Suprapubic skin (tissue), 4 donors: Measurements from ENCODE around the gene TMEM101. TPM values are rescaled to one million over a fixed set of nuclear protein-coding genes. Genes with fewer than 3 reads are reported as not detected.
A peak's percentile ranks its signal among the peaks of the same experiment; 100 is the strongest.
"Not testable (repeated sequence)": the region's sequence is repeated elsewhere in the genome, so short reads cannot be mapped to it uniquely, and the experiment has no call there.

ENCODE experiments used
- DNase-seq, 2 donors: peaks; one replicate each; pipeline ENCODE4 v3.0.0-alpha.2; 2019; ENCODE audit warnings: low spot score in 2 of 2
- H3K27ac ChIP-seq: fragments of 200-600 bp; sonication (generic); one replicate; pipeline ENCODE4 v1.5.1; 2019
- H3K27me3 ChIP-seq: fragments of 200-600 bp; sonication (generic); one replicate; pipeline ENCODE4 v1.5.1; 2019
- H3K36me3 ChIP-seq: fragments of 200-600 bp; sonication (generic); one replicate; pipeline ENCODE4 v1.5.1; 2019
- H3K4me1 ChIP-seq: fragments of 200-600 bp; sonication (generic); one replicate; pipeline ENCODE4 v1.5.1; 2019
- H3K4me3 ChIP-seq: fragments of 200-600 bp; sonication (generic); one replicate; pipeline ENCODE4 v1.5.1; 2019; ENCODE audit warnings: mild to moderate bottlenecking
- H3K9me3 ChIP-seq: fragments of 200-600 bp; sonication (generic); one replicate; pipeline ENCODE4 v1.5.1; 2019
- CTCF ChIP-seq, 2 donors: fragments of 200-600 bp in 1 of 2; fragments of 450-650 bp in 1 of 2; sonication (generic) in 1 of 2; IDR thresholded peaks; one replicate each; pipeline ENCODE4 v1.5.1; 2016 to 2019; ENCODE audit warnings: antibody characterized with exemption in 2 of 2, mild to moderate bottlenecking in 1 of 2, moderate library complexity in 1 of 2
- EP300 ChIP-seq: sonication (generic); formaldehyde crosslinking; IDR thresholded peaks from one replicate; pipeline ENCODE4 v1.6.1; 2017; ENCODE audit warnings: antibody characterized with exemption
- POLR2A ChIP-seq, 2 donors: fragments of 450-650 bp; IDR thresholded peaks; one replicate each; pipeline ENCODE4 v1.6.1; 2017; ENCODE audit warnings: antibody characterized with exemption in 2 of 2, mild to moderate bottlenecking in 2 of 2, moderate library complexity in 2 of 2
- POLR2AphosphoS5 ChIP-seq, 3 donors: sonication (generic); formaldehyde crosslinking; IDR thresholded peaks; one replicate each; pipeline ENCODE4 v1.6.1; 2017; ENCODE audit warnings: antibody characterized with exemption in 3 of 3
- WGBS: methylation state at CpG from one replicate; pipeline ENCODE4 v1.1.5; 2018; 5-methylcytosine and 5-hydroxymethylcytosine counted together
- total RNA-seq, 4 donors: library from RNA; depleted of rRNA; stranded (reverse); fragments of >200 nt; gene quantifications; one replicate each; pipeline ENCODE4 v1.1.0, GENCODE V29; 2016

Gene TMEM101
- total RNA-seq, 4 donors from 2014 or later = 20.7 to 48.5 (median 43.6) TPM

GRCh38 chr17:44053125-44053872 lies 38.5 kb upstream of the TMEM101 start:
- H3K4me1 ChIP-seq = no peaks in the 10 kb centered on the region
- TF ChIP-seq CTCF (IDR thresholded peaks at IDR 0.05) (no peak), POLR2AphosphoS5 (IDR thresholded peaks at IDR 0.05) (no peak), EP300 (no peak), POLR2A (IDR thresholded peaks at IDR 0.05) (no peak)
- H3K36me3 ChIP-seq = peaks cover 58% of the 10 kb centered on the region
- no peaks in the 10 kb centered on the region for H3K27me3 ChIP-seq
- no peak for DNase-seq
- H3K9me3 ChIP-seq = no peaks in the 10 kb centered on the region
- no peak overlapping the region for H3K4me3 ChIP-seq
- 59% methylated on average over 3 of the region's 3 CpGs for WGBS
- H3K27ac ChIP-seq = no peak overlapping the region

- no peak for TF ChIP-seq CTCF (IDR thresholded peaks at IDR 0.05)
- no peak for TF ChIP-seq POLR2AphosphoS5 (IDR thresholded peaks at IDR 0.05)
- TF ChIP-seq EP300 = no peak
- no peak for TF ChIP-seq POLR2A (IDR thresholded peaks at IDR 0.05)
- Histone ChIP-seq H3K36me3 (peaks cover 62% of the 10 kb centered on the region), H3K27me3 (no peaks in the 10 kb centered on the region), H3K4me3 (no peak overlapping the region), H3K4me1 (no peaks in the 10 kb centered on the region), H3K9me3 (no peaks in the 10 kb centered on the region), H3K27ac (no peak overlapping the region)
- no peak for DNase-seq
- 91% methylated on average over 9 of the region's 9 CpGs for WGBS
Observed at GRCh38 chr17:44049294-44050060, 34.7 kb upstream of the TMEM101 start.

- H3K27ac ChIP-seq, DNase-seq, H3K4me3 ChIP-seq, H3K27me3 ChIP-seq, H3K9me3 ChIP-seq: not testable (repeated sequence)
- Histone ChIP-seq H3K4me1 (peaks cover 13% of the 10 kb centered on the region), H3K36me3 (peaks cover 43% of the 10 kb centered on the region)
- WGBS = 93% methylated on average over 7 of the region's 7 CpGs
Observed at GRCh38 chr17:44046893-44047292, 32.1 kb upstream of the TMEM101 start.

- TF ChIP-seq POLR2A (IDR thresholded peaks at IDR 0.05) = no peak
- no peak for TF ChIP-seq CTCF (IDR thresholded peaks at IDR 0.05)
- TF ChIP-seq EP300 = no peak
- TF ChIP-seq POLR2AphosphoS5 (IDR thresholded peaks at IDR 0.05) = no peak
- H3K4me3 ChIP-seq = no peak overlapping the region
- 80% methylated on average over 4 of the region's 4 CpGs for WGBS
- peaks cover 29% of the 10 kb centered on the region for H3K36me3 ChIP-seq
- H3K27me3 ChIP-seq = no peaks in the 10 kb centered on the region
- H3K9me3 ChIP-seq = no peaks in the 10 kb centered on the region
- DNase-seq = no peak
- peaks cover 26% of the 10 kb centered on the region for H3K4me1 ChIP-seq
- H3K27ac ChIP-seq = no peak overlapping the region
Observed at GRCh38 chr17:44045486-44045885, 30.7 kb upstream of the TMEM101 start.

- peaks cover 33% of the 10 kb centered on the region for H3K4me1 ChIP-seq
- no peaks in the 10 kb centered on the region for H3K9me3 ChIP-seq
- no peak for DNase-seq
- 50% methylated on average over 1 of the region's 1 CpG for WGBS
- no peaks in the 10 kb centered on the region for H3K27me3 ChIP-seq
- no peak overlapping the region for H3K4me3 ChIP-seq
- TF ChIP-seq POLR2A (IDR thresholded peaks at IDR 0.05) (no peak), CTCF (IDR thresholded peaks at IDR 0.05) (no peak), EP300 (no peak), POLR2AphosphoS5 (IDR thresholded peaks at IDR 0.05) (no peak)
- peaks cover 16% of the 10 kb centered on the region for H3K36me3 ChIP-seq
- H3K27ac ChIP-seq = peak overlapping the region; percentile 11
Observed at GRCh38 chr17:44044071-44044470, 29.3 kb upstream of the TMEM101 start.
